K562 (cell line): ENCODE results near the gene ERAS. TPM values are rescaled to one million over a fixed set of nuclear protein-coding genes. Genes with fewer than 3 reads are reported as not detected.

Experiments
- ARID1B ChIP-seq: fragments of 450-650 bp; IDR thresholded peaks from 2 replicates; pipeline ENCODE4 v1.6.1; 2016; ENCODE audit warnings: antibody characterized with exemption, mild to moderate bottlenecking, inconsistent platforms
- CBX3 ChIP-seq, 2 experiments: IDR thresholded peaks; 1 replicate in 1 of 2; 2 replicates in 1 of 2; pipeline ENCODE4 v1.6.1; 2012; ENCODE audit warnings: inconsistent platforms in 2 of 2, low read length in 2 of 2, borderline replicate concordance in 1 of 2, control low read depth in 1 of 2
- CREB3L1 ChIP-seq: fragments of 450-650 bp; IDR thresholded peaks from 2 replicates; pipeline ENCODE4 v1.6.1; 2014; ENCODE audit warnings: low read depth, mild to moderate bottlenecking, moderate library complexity, borderline replicate concordance
- ELK3 ChIP-seq: fragments of 450-650 bp; formaldehyde crosslinking; IDR thresholded peaks from 2 replicates; pipeline ENCODE4 v1.4.0; 2020; ENCODE audit warnings: mild to moderate bottlenecking
- HCFC1 ChIP-seq: IDR thresholded peaks from 2 replicates; pipeline ENCODE4 v1.6.1; 2012; ENCODE audit warnings: low read depth, low read length, improper control_type of control experiment
- HEY1 ChIP-seq: fragments of 250-450 bp; sonication (Bioruptor Pico); IDR thresholded peaks from 2 replicates; pipeline ENCODE4 v1.5.0; 2020; ENCODE audit warnings: mild to moderate bottlenecking, moderate library complexity, borderline replicate concordance
- HMG20A ChIP-seq: fragments of 450-650 bp; formaldehyde crosslinking; conservative IDR thresholded peaks from 2 replicates; pipeline ENCODE4 v1.4.0; 2020; ENCODE audit warnings: mild to moderate bottlenecking, mixed read lengths
- PRPF4 ChIP-seq: fragments of 200-400 bp; formaldehyde crosslinking; IDR thresholded peaks from one replicate; pipeline ENCODE4 v1.6.1; 2017; ENCODE audit warnings: low read length, low read depth, mild to moderate bottlenecking; ENCODE audit not compliant: insufficient read depth, poor library complexity, severe bottlenecking
- RBM25 ChIP-seq: fragments of 200-400 bp; formaldehyde crosslinking; IDR thresholded peaks from 2 replicates; pipeline ENCODE4 v1.6.1; 2018; ENCODE audit warnings: low read length, low read depth, moderate library complexity; ENCODE audit not compliant: severe bottlenecking
- SIN3B ChIP-seq: fragments of 450-650 bp; IDR thresholded peaks from 2 replicates; pipeline ENCODE4 v1.6.1; 2017; ENCODE audit warnings: low read depth, mild to moderate bottlenecking, moderate library complexity
- SPI1 ChIP-seq: IDR thresholded peaks from 2 replicates; pipeline ENCODE4 v1.6.1; 2011; ENCODE audit warnings: low read depth, low read length, control low read depth, borderline replicate concordance
- TARDBP ChIP-seq: fragments of 450-650 bp; IDR thresholded peaks from 2 replicates; pipeline ENCODE4 v1.6.1; 2016
- TFAP4 ChIP-seq: sonication (generic); formaldehyde crosslinking; IDR thresholded peaks from 2 replicates; pipeline ENCODE4 v1.8.0; 2022; ENCODE audit warnings: missing genetic modification reagents, mild to moderate bottlenecking, moderate library complexity, borderline replicate concordance
- ZBTB12 ChIP-seq: fragments of 250-450 bp; sonication (Bioruptor Pico); IDR thresholded peaks from 2 replicates; pipeline ENCODE4 v1.4.0; 2020
- ZBTB34 ChIP-seq: fragments of 250-450 bp; sonication (Bioruptor Pico); IDR thresholded peaks from 2 replicates; pipeline ENCODE4 v1.8.0; 2021; ENCODE audit warnings: mild to moderate bottlenecking, moderate library complexity
- ZNF57 ChIP-seq: fragments of 450-650 bp; formaldehyde crosslinking; IDR thresholded peaks from 2 replicates; pipeline ENCODE4 v1.4.0; 2020; ENCODE audit warnings: mild to moderate bottlenecking, moderate library complexity
- ZNF639 ChIP-seq, 2 experiments: fragments of 200-800 bp in 1 of 2; sonication (Bioruptor generic) in 1 of 2; sonication (generic) in 1 of 2; formaldehyde crosslinking in 1 of 2; IDR thresholded peaks in 1 of 2; conservative IDR thresholded peaks in 1 of 2; 2 replicates each; pipeline versions ENCODE4 v1.5.0 to v1.6.1; 2016 to 2020; ENCODE audit warnings: missing compliant biosample characterization in 1 of 2, missing genetic modification characterization in 1 of 2, missing genetic modification reagents in 1 of 2
- polyA plus RNA-seq, 8 experiments: library from polyadenylated mRNA; depleted of rRNA in 4 of 8; stranded (reverse) in 5 of 8; unstranded in 3 of 8; fragments of >200 nt; fragmentation: Nextera tagmentation in 2 of 8; fragmentation: Illumina TruSeq in 1 of 8; extraction: Ambion mirVana in 2 of 8; extraction: Trizol in 1 of 8; gene quantifications; 2 replicates each; pipeline versions ENCODE4 v1.2.1 to v1.2.3, GENCODE V29; 2011 to 2014; ENCODE audit warnings: inconsistent platforms in 1 of 8, missing spikeins in 1 of 8
- total RNA-seq, 7 experiments: library from RNA; depleted of rRNA in 6 of 7; stranded (reverse); fragments of >200 nt in 6 of 7; fragmentation: Illumina TruSeq in 2 of 7; extraction: Trizol in 2 of 7; gene quantifications; 2 replicates each; pipeline versions ENCODE4 v1.2.1 to v1.2.3, GENCODE V29; 2011 to 2021; ENCODE audit warnings: low replicate concordance in 1 of 7

ERAS gene
- total and polyA plus RNA-seq, 9 of the 15 experiments (the other 6 are each of a cell fraction or from before 2014, with no cell fraction given): 0.07 to 0.12 TPM; not detected in 7

GRCh38 chrX:48782795-48783194 lies 43.5 kb upstream of the ERAS start (continued):
- peak in 1 of 2 experiments; percentile 79; a peak in 2 of 4 replicates for TF ChIP-seq ZNF639 (CRISPR knock-in tag; conservative IDR thresholded peaks at IDR 0.05 in 1 of 2, IDR thresholded peaks at IDR 0.05 in 1 of 2)
- TF ChIP-seq PRPF4: no peak
- no peak for TF ChIP-seq ZBTB34 (CRISPR knock-in tag)
- TF ChIP-seq ZNF57: no peak
- TF ChIP-seq SIN3B: no peak
- TF ChIP-seq CBX3 (IDR thresholded peaks at IDR 0.05; ENCODE audit: borderline replicate concordance in 1 of 2, low read length in 2 of 2): peak in 1 of 2 experiments; percentile 24; a peak in 1 of 3 replicates
- TF ChIP-seq TFAP4 (CRISPR knock-in tag): peak; percentile 96
- no peak for TF ChIP-seq HEY1 (CRISPR knock-in tag)
- no peak for TF ChIP-seq ZBTB12 (CRISPR knock-in tag)
- TF ChIP-seq ELK3 (CRISPR knock-in tag): no peak
- peak; percentile 71 for TF ChIP-seq RBM25
- no peak for TF ChIP-seq HCFC1
- TF ChIP-seq TARDBP: no peak
- TF ChIP-seq HMG20A (CRISPR knock-in tag): no peak
- TF ChIP-seq SPI1: no peak
- TF ChIP-seq CREB3L1: no peak
- peak; percentile 97 for TF ChIP-seq ARID1B
